Measurements from ENCODE around the gene SGMS2.
"Not testable (repeated sequence)": the region's sequence is repeated elsewhere in the genome, so short reads cannot be mapped to it uniquely, and the experiment has no call there.

The SGMS2 gene

GRCh38 chr4:107917500-107917899 lies 92.8 kb downstream of the SGMS2 start:
- H3K4me3 ChIP-seq = no peak overlapping the region
- no peak for TF ChIP-seq CTCF (IDR thresholded peaks at IDR 0.05)
- H3K27ac ChIP-seq = no peak overlapping the region
- DNase-seq (ENCODE audit: low spot score) = no peak

DNA sequence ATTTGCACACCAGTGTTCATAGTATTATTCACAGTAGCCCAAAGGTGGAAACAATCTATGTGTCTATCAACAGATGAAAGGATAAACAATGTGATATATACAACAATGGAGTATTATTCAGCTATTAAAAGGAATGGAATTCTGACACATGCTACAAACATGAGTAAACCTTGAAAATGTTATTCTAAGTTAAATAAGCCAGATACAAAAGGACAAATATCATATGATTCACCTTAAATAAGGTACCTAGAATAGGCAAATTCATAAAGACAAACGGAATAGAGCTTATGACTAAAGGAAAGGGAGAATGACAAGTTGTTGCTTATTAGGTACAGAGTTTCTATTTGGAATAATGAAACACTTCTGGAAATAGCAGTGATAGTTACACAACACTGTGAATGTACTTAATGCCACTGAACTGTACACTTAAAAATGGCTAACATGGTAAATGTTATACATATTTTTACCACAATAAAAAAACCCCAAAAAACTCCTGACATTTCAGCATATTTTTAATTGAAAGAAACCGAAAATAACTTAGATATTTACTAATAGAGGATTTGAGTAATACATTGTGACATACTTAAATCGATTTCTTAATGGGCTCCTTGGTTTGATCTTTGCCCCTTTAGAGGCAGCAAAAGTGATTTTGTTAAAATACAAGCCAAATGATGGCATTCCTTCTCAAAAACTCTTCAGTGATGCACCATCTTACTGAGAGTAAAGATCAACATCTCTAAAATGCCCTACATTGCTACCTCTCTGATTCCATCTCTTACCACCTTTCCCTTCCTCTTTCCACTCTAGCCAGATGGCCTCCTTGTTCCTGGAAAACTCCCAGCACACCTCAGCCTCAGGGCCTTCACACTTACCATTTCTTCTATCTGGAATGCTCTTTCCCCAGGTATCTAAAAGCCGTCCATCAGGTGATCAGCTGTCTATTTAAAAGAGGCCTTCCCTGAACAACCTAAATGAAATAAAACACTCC lies 98.0 kb downstream of the SGMS2 start:
- TF ChIP-seq CTCF (IDR thresholded peaks at IDR 0.05) = no peak
- Histone ChIP-seq H3K27ac (no peak overlapping the region), H3K4me3 (no peak overlapping the region)
- no peak for DNase-seq (ENCODE audit: low spot score)

- not testable (repeated sequence) for H3K4me3 ChIP-seq; DNase-seq (ENCODE audit: low spot score); H3K27ac ChIP-seq
These were observed 101.0 kb downstream of the SGMS2 start for GRCh38 chr4:107925713-107926112.

GRCh38 chr4:107926875-107927274 lies 102.1 kb downstream of the SGMS2 start:
- H3K27ac ChIP-seq; H3K4me3 ChIP-seq; DNase-seq (ENCODE audit: low spot score): not testable (repeated sequence)

- peak; percentile 91 for DNase-seq (ENCODE audit: low spot score)
- TF ChIP-seq CTCF (IDR thresholded peaks at IDR 0.05) = no peak
- Histone ChIP-seq H3K4me3 (peak within 1 kb of the TSS; percentile 89), H3K27ac (peak within 1 kb of the TSS; percentile 84 to 91)
These were observed 106.4 kb downstream of the SGMS2 start, which contains the start of gene CYP2U1 for GRCh38 chr4:107930821-107931774. TSS of gene CYP2U1 (plus strand) at chr4:107931549. CDS start at chr4:107931644, 95 bp downstream.

- DNase-seq (ENCODE audit: low spot score) = peak; percentile 74
- H3K27ac ChIP-seq = peak overlapping the region; percentile 84 to 91
- no peak for TF ChIP-seq CTCF (IDR thresholded peaks at IDR 0.05)
- peak overlapping the region; percentile 89 for H3K4me3 ChIP-seq
These were observed 107.1 kb downstream of the SGMS2 start for GRCh38 chr4:107931775-107932321.

- no peak for TF ChIP-seq CTCF (IDR thresholded peaks at IDR 0.05)
- DNase-seq (ENCODE audit: low spot score) = no peak
- H3K27ac ChIP-seq = no peak overlapping the region
- no peak overlapping the region for H3K4me3 ChIP-seq
These were observed 110.5 kb downstream of the SGMS2 start for GRCh38 chr4:107935246-107935645.

Measured in coronary artery (tissue), 2 donors.